IMR-90 (cell line): ENCODE results near the gene KRTAP3-1. TPM values are rescaled to one million over a fixed set of nuclear protein-coding genes. Genes with fewer than 3 reads are reported as not detected.

Experiments
- ATAC-seq: fragments of 200-7000 bp; cut with Tn5 transposase; 2 replicates; pipeline ENCODE4 v1.9.1; 2020; ENCODE audit warnings: low read depth, mild to moderate bottlenecking, moderate library complexity
- BruUV-seq: library from RNA; stranded (reverse); fragments of 400-500 nt; replicated peaks from 2 replicates; lab custom pipeline; 2021; lab: Mats Ljungman, UMichigan
- CTCF ChIA-PET: fragments of 300-600 bp; formaldehyde crosslinking; extraction: SDS; loops from one replicate; lab custom pipeline; 2021; ENCODE audit warnings: antibody characterized with exemption; lab: Yijun Ruan, JAX
- POLR2A ChIA-PET: fragments of 300-600 bp; sonication (Branson Sonifier 250); formaldehyde crosslinking; loops from one replicate; lab custom pipeline; 2022; ENCODE audit warnings: antibody characterized with exemption; ENCODE audit not compliant: unreplicated experiment; lab: Charles Lee
- DNase-seq: peaks from one replicate; pipeline ENCODE4 v3.0.0; 2013
- H2AFZ ChIP-seq: replicated peaks from 2 replicates; pipeline ENCODE3; 2013; ENCODE audit warnings: low read length, mild to moderate bottlenecking; ENCODE audit not compliant: poor library complexity
- H2AK5ac ChIP-seq: 2 replicates; pipeline ENCODE4 v1.6.1; 2013; ENCODE audit warnings: low read depth, low read length, inconsistent platforms
- H2AK9ac ChIP-seq: replicated peaks from 2 replicates; pipeline ENCODE3; 2013; ENCODE audit warnings: mild to moderate bottlenecking, low read depth, low read length, moderate library complexity; ENCODE audit not compliant: poor library complexity
- H2BK120ac ChIP-seq: 2 replicates; pipeline ENCODE4 v1.6.1; 2013; ENCODE audit warnings: low read depth, low read length, inconsistent platforms
- H2BK15ac ChIP-seq: 3 replicates; pipeline ENCODE4 v1.6.1; 2013; ENCODE audit warnings: low read depth, low read length, inconsistent platforms
- H2BK20ac ChIP-seq: 2 replicates; pipeline ENCODE4 v1.6.1; 2013; ENCODE audit warnings: low read depth, mild to moderate bottlenecking, inconsistent platforms, low read length, moderate library complexity
- H2BK5ac ChIP-seq: 2 replicates; pipeline ENCODE4 v1.6.1; 2013; ENCODE audit warnings: mild to moderate bottlenecking, low read depth, low read length, inconsistent platforms; ENCODE audit not compliant: poor library complexity, severe bottlenecking
- H3K14ac ChIP-seq: replicated peaks from 2 replicates; pipeline ENCODE4 v1.6.1; 2013; ENCODE audit warnings: low read depth, low read length, inconsistent platforms
- H3K18ac ChIP-seq: 2 replicates; pipeline ENCODE4 v1.6.1; 2013; ENCODE audit warnings: low read depth, low read length, control low read depth
- H3K23ac ChIP-seq: 2 replicates; pipeline ENCODE4 v1.6.1; 2013; ENCODE audit warnings: low read depth, low read length, inconsistent platforms
- H3K27ac ChIP-seq: 2 replicates; pipeline ENCODE4 v1.5.1; 2013; ENCODE audit warnings: mild to moderate bottlenecking, control low read depth, low read length; ENCODE audit not compliant: insufficient read depth
- H3K27me3 ChIP-seq: 2 replicates; pipeline ENCODE4 v1.6.1; 2013; ENCODE audit warnings: low read length; ENCODE audit not compliant: control insufficient read depth, insufficient read depth
- H3K36me3 ChIP-seq: 2 replicates; pipeline ENCODE4 v1.6.1; 2013; ENCODE audit warnings: low read length, mixed read lengths; ENCODE audit not compliant: control insufficient read depth, insufficient read depth
- H3K4ac ChIP-seq: 2 replicates; pipeline ENCODE4 v1.6.1; 2013; ENCODE audit warnings: low read depth, low read length, inconsistent platforms
- H3K4me1 ChIP-seq: 2 replicates; pipeline ENCODE4 v1.6.1; 2013; ENCODE audit warnings: low read length, mixed read lengths; ENCODE audit not compliant: control insufficient read depth, insufficient read depth
- H3K4me2 ChIP-seq: 2 replicates; pipeline ENCODE4 v1.6.1; 2013; ENCODE audit warnings: low read depth, mild to moderate bottlenecking, control low read depth, low read length, moderate library complexity
- H3K4me3 ChIP-seq: 2 replicates; pipeline ENCODE4 v1.5.1; 2013; ENCODE audit warnings: low read depth, mild to moderate bottlenecking, control low read depth, low read length, moderate library complexity; ENCODE audit not compliant: insufficient read depth
- H3K56ac ChIP-seq: 2 replicates; pipeline ENCODE4 v1.6.1; 2013; ENCODE audit warnings: low read length, inconsistent platforms; ENCODE audit not compliant: insufficient read depth; ENCODE audit errors: extremely low read depth
- H3K79me1 ChIP-seq, 2 experiments: 2 replicates each; pipeline ENCODE4 v1.6.1; 2013; ENCODE audit warnings: low read length in 2 of 2, inconsistent platforms in 1 of 2, low read depth in 1 of 2
- H3K9ac ChIP-seq: 2 replicates; pipeline ENCODE4 v1.6.1; 2013; ENCODE audit warnings: low read depth, low read length, control low read depth
- H3K9me1 ChIP-seq: 2 replicates; pipeline ENCODE4 v1.6.1; 2013; ENCODE audit warnings: low read length, inconsistent platforms; ENCODE audit not compliant: insufficient read depth
- H3K9me3 ChIP-seq: 2 replicates; pipeline ENCODE4 v1.6.1; 2013; ENCODE audit warnings: low read length; ENCODE audit not compliant: control insufficient read depth, insufficient read depth
- H4K20me1 ChIP-seq: 2 replicates; pipeline ENCODE4 v1.6.1; 2013; ENCODE audit warnings: low read length, inconsistent platforms; ENCODE audit not compliant: insufficient read depth
- H4K5ac ChIP-seq: 2 replicates; pipeline ENCODE4 v1.6.1; 2013; ENCODE audit warnings: mild to moderate bottlenecking, low read depth, low read length, control low read depth
- H4K8ac ChIP-seq, 2 experiments: 2 replicates each; pipeline ENCODE4 v1.6.1; 2013; ENCODE audit warnings: low read depth in 2 of 2, low read length in 2 of 2, control low read depth in 1 of 2, inconsistent platforms in 1 of 2
- H4K91ac ChIP-seq: 2 replicates; pipeline ENCODE4 v1.6.1; 2013; ENCODE audit warnings: low read depth, low read length, inconsistent platforms; ENCODE audit not compliant: insufficient read depth
- BHLHE40 ChIP-seq: fragments of 150-350 bp; IDR thresholded peaks from 2 replicates; pipeline ENCODE4 v1.6.1; 2016; ENCODE audit warnings: mild to moderate bottlenecking, low read depth, low read length
- CHD1 ChIP-seq: IDR thresholded peaks from 2 replicates; pipeline ENCODE4 v1.6.1; 2012; ENCODE audit warnings: low read depth, low read length, improper control_type of control experiment
- CTCF ChIP-seq: conservative IDR thresholded peaks from 2 replicates; pipeline ENCODE4 v1.5.1; 2012; ENCODE audit warnings: mild to moderate bottlenecking, low read depth, low read length, improper control_type of control experiment
- ELK1 ChIP-seq: fragments of 150-350 bp; IDR thresholded peaks from 2 replicates; pipeline ENCODE4 v1.6.1; 2016; ENCODE audit warnings: low read depth, mild to moderate bottlenecking, low read length, moderate library complexity, borderline replicate concordance
- FOS ChIP-seq: fragments of 150-350 bp; IDR thresholded peaks from 2 replicates; pipeline ENCODE4 v1.6.1; 2016; ENCODE audit warnings: low read depth, low read length
- MAFK ChIP-seq: IDR thresholded peaks from 2 replicates; pipeline ENCODE4 v1.6.1; 2012; ENCODE audit warnings: low read depth, low read length, improper control_type of control experiment
- MAZ ChIP-seq: IDR thresholded peaks from 2 replicates; pipeline ENCODE4 v1.6.1; 2012; ENCODE audit warnings: low read depth, mild to moderate bottlenecking, low read length, improper control_type of control experiment, moderate library complexity, borderline replicate concordance
- MXI1 ChIP-seq: IDR thresholded peaks from 2 replicates; pipeline ENCODE4 v1.6.1; 2012; ENCODE audit warnings: low read depth, mild to moderate bottlenecking, low read length, moderate library complexity, borderline replicate concordance
- POLR2A ChIP-seq: IDR thresholded peaks from 2 replicates; pipeline ENCODE4 v1.6.1; 2012; ENCODE audit warnings: mild to moderate bottlenecking, low read depth, low read length
- RAD21 ChIP-seq: IDR thresholded peaks from 2 replicates; pipeline ENCODE4 v1.6.1; 2012; ENCODE audit warnings: low read length, improper control_type of control experiment
- SMC3 ChIP-seq: fragments of 150-350 bp; IDR thresholded peaks from 2 replicates; pipeline ENCODE4 v1.6.1; 2016; ENCODE audit warnings: low read depth, mild to moderate bottlenecking, antibody characterized with exemption, low read length, moderate library complexity
- USF2 ChIP-seq: fragments of 150-350 bp; IDR thresholded peaks from 2 replicates; pipeline ENCODE4 v1.6.1; 2017; ENCODE audit warnings: mild to moderate bottlenecking, antibody characterized with exemption, low read length, low read depth
- WGBS, 2 experiments: methylation state at CpG; one replicate each; pipeline versions ENCODE4 v1.1.5 to v1.1.7; 2013; ENCODE audit warnings: missing lambda C conversion rate in 2 of 2; ENCODE audit not compliant: insufficient read length in 1 of 2; ENCODE audit errors: extremely low coverage in 2 of 2; 5-methylcytosine and 5-hydroxymethylcytosine counted together
- dilution Hi-C: fragments of 300-500 bp; cut with HindIII; formaldehyde crosslinking; loops from one replicate; pipeline ENCODE4 v1.14.3; 2018; ENCODE audit warnings: low sequenced_read_pairs; ENCODE audit not compliant: unreplicated experiment
- in situ Hi-C: fragments of 300-500 bp; cut with MboI; formaldehyde crosslinking; loops from 3 replicates; pipeline ENCODE4 v1.14.3; 2019; ENCODE audit warnings: low sequenced_read_pairs, inconsistent platforms, mixed read lengths
- intact Hi-C: fragments of 100-400 bp; cut with micrococcal nuclease; formaldehyde crosslinking; loops from 2 replicates; pipeline ENCODE4 v1.10.0; 2022
- polyA plus RNA-seq, 3 experiments: library from polyadenylated mRNA; depleted of rRNA; stranded (reverse); fragments of >200 nt; gene quantifications; 2 replicates each; pipeline ENCODE4 v1.2.3, GENCODE V29; 2012; ENCODE audit warnings: low replicate concordance in 1 of 3
- total RNA-seq: library from RNA; depleted of rRNA; stranded (reverse); fragments of >200 nt; gene quantifications from 2 replicates; pipeline ENCODE4 v1.2.3, GENCODE V29; 2012

The KRTAP3-1 gene
- total and polyA plus RNA-seq, 2 of the 4 experiments (the other 2 are of a cell fraction), result not detected

- in situ Hi-C loops, result no loop called here
- Histone ChIP-seq H3K79me1 (no peaks in the 10 kb centered on the region), H3K9me1 (no peaks in the 10 kb centered on the region; the same call in 1 of the 2 replicates)
Observed at GRCh38 chr17:41018541-41018940, 9.6 kb upstream of the KRTAP3-1 start.

More at GRCh38 chr17:41018541-41018940, 9.6 kb upstream of the KRTAP3-1 start:
- TF ChIP-seq ELK1 (no peak), FOS (no peak), MXI1 (no peak), USF2 (no peak), CHD1 (no peak), POLR2A (no peak), RAD21 (no peak), BHLHE40 (no peak), CTCF (no peak), SMC3 (no peak), MAFK (no peak), MAZ (no peak)
- H4K20me1 ChIP-seq, result no peaks in the 10 kb centered on the region
- H4K91ac ChIP-seq, result no peak overlapping the region; the same call in 1 of the 2 replicates
- dilution Hi-C loops (no loop called here), intact Hi-C loops (no loop called here)
- no peak overlapping the region for H3K56ac ChIP-seq
- H3K4ac ChIP-seq, result no peak overlapping the region; the same call in 1 of the 2 replicates
- no peak overlapping the region for H3K27ac ChIP-seq
- ATAC-seq (no peak), DNase-seq (no peak)
- no CpG with 5 or more reads among the region's 3 CpGs for WGBS, 2 experiments
- no TSS peak for BruUV-seq
- H3K4me1 ChIP-seq, result peaks cover 1% of the 10 kb centered on the region; the same call in 1 of the 2 replicates
- no peaks in the 10 kb centered on the region for H3K36me3 ChIP-seq
- H2BK5ac ChIP-seq, result no peak overlapping the region
- H2BK120ac ChIP-seq, result no peak overlapping the region
- ChIA-PET CTCF (interaction anchor here (1.3 kb wide), 1 partner anchor 304 kb away, joined by 5 read pairs; no protein-coding TSS in a partner anchor), POLR2A (no interaction called here)
- no peak overlapping the region for H3K14ac ChIP-seq
- no peak overlapping the region for H3K4me2 ChIP-seq
- H2BK15ac ChIP-seq, result no peak overlapping the region
- no peak overlapping the region for H2AK5ac ChIP-seq
- no peak overlapping the region; a peak in 1 of 4 replicates for H4K8ac ChIP-seq
- no peak overlapping the region for H3K23ac ChIP-seq
- H4K5ac ChIP-seq, result no peak overlapping the region
- H2BK20ac ChIP-seq, result no peak overlapping the region
- no peak overlapping the region for H3K18ac ChIP-seq
- no peaks in the 10 kb centered on the region; the same call in 1 of the 2 replicates for H3K9me3 ChIP-seq
- H3K9ac ChIP-seq, result no peak overlapping the region
- no peak overlapping the region for H3K4me3 ChIP-seq
- no peaks in the 10 kb centered on the region; the same call in 1 of the 2 replicates for H3K27me3 ChIP-seq
- H2AK9ac ChIP-seq, result no peak overlapping the region
- H2AFZ ChIP-seq, result peak overlapping the region; percentile 1
